ENCODE results near the gene UCN.
A peak's percentile ranks its signal among the peaks of the same experiment; 100 is the strongest.
"Not testable (repeated sequence)": the region's sequence is repeated elsewhere in the genome, so short reads cannot be mapped to it uniquely, and the experiment has no call there.

UCN gene

GRCh38 chr2:27268296-27268695 lies 39.9 kb downstream of the UCN start:
- Histone ChIP-seq H3K4me1 (ENCODE audit: control insufficient read depth, insufficient read depth, low read length) (peaks cover 11% of the 10 kb centered on the region), H3K27me3 (ENCODE audit: control insufficient read depth, insufficient read depth, low read length) (peaks cover 38% of the 10 kb centered on the region)
- not testable (repeated sequence) for H3K4me3 ChIP-seq (ENCODE audit: low read depth, low read length); H3K9ac ChIP-seq (ENCODE audit: low read depth, low read length); H3K36me3 ChIP-seq (ENCODE audit: control insufficient read depth, insufficient read depth, low read length); H3K9me3 ChIP-seq (ENCODE audit: control insufficient read depth, insufficient read depth, low read length); H3K27ac ChIP-seq (ENCODE audit: low read depth, low read length)

DNA sequence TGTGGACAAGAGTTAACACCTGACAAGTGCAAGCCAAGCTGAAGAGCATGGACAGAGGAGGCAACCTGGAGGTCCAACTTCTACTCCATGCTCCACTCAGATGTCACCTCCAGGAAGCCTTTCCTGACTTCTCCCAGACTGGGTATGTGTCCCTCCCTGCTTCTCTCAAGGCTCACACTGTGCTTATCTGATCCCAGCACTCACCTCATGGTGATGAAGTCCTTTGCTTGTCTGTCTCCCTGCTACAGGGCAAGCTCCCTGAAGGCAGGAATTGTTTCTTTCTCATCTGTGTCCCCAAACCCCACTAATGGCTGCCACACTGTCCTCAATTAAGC lies 42.7 kb downstream of the UCN start:
- H3K9ac ChIP-seq (ENCODE audit: low read depth, low read length) = 0 out of 2 replicates have a peak overlapping the region, but pooled peaks have one; percentile 34
- peak overlapping the region; percentile 69; the same call in 1 of the 2 replicates for H3K4me3 ChIP-seq (ENCODE audit: low read depth, low read length)
- no peak overlapping the region for H3K27ac ChIP-seq (ENCODE audit: low read depth, low read length)
- no peaks in the 10 kb centered on the region for H3K9me3 ChIP-seq (ENCODE audit: control insufficient read depth, insufficient read depth, low read length)
- peaks cover 21% of the 10 kb centered on the region for H3K4me1 ChIP-seq (ENCODE audit: control insufficient read depth, insufficient read depth, low read length)
- no peaks in the 10 kb centered on the region for H3K36me3 ChIP-seq (ENCODE audit: control insufficient read depth, insufficient read depth, low read length)
- H3K27me3 ChIP-seq (ENCODE audit: control insufficient read depth, insufficient read depth, low read length) = peaks cover 66% of the 10 kb centered on the region

DNA sequence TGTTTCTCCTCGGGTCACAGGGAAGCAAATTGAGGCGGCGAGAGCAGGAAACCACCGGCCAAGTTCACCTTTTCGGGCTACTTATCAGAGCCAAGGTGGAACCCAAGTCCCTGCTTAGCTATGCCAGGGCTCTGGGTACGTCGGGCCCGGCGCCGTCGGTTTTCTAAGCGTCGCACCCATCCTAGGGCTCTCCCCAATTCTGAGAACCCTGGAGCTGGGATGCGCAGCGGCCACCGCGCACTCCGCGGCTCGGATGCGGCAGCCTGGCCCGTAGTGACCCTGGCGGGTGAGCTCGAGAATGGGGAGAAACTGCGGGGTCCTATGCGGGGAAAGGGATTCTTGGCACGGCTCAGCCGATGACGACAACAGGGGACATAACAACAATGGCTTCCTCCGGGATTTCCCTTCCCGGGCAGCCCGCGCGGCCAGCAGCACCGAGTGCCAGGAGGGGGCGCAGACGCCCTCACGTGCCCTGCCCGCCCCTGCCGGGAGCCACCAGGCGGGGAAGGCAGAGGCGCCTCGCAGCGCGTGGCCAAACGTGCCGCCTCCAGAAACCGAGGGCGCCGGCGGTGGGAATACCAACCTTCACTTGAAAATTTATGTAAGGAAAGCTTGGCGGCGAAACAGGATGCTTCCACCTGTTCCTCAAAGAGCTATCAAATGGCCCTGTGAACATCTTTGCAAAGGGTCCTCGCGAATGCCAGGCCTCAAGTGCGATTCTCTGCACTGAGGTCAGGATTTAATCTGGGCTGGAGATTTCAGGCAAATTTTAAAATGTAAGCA lies 43.3 kb downstream of the UCN start:
- Histone ChIP-seq H3K4me1 (ENCODE audit: control insufficient read depth, insufficient read depth, low read length) (peaks cover 21% of the 10 kb centered on the region), H3K9me3 (ENCODE audit: control insufficient read depth, insufficient read depth, low read length) (no peaks in the 10 kb centered on the region), H3K36me3 (ENCODE audit: control insufficient read depth, insufficient read depth, low read length) (no peaks in the 10 kb centered on the region), H3K9ac (ENCODE audit: low read depth, low read length) (0 out of 2 replicates have a peak overlapping the region, but pooled peaks have one; percentile 34), H3K27ac (ENCODE audit: low read depth, low read length) (no peak overlapping the region), H3K27me3 (ENCODE audit: control insufficient read depth, insufficient read depth, low read length) (peaks cover 72% of the 10 kb centered on the region), H3K4me3 (ENCODE audit: low read depth, low read length) (peak overlapping the region; percentile 69)

GRCh38 chr2:27264253-27264752 lies 43.9 kb downstream of the UCN start:
- Histone ChIP-seq H3K4me1 (ENCODE audit: control insufficient read depth, insufficient read depth, low read length) (peaks cover 21% of the 10 kb centered on the region), H3K9ac (ENCODE audit: low read depth, low read length) (0 out of 2 replicates have a peak overlapping the region, but pooled peaks have one; percentile 34), H3K4me3 (ENCODE audit: low read depth, low read length) (peak overlapping the region; percentile 69), H3K36me3 (ENCODE audit: control insufficient read depth, insufficient read depth, low read length) (no peaks in the 10 kb centered on the region), H3K27ac (ENCODE audit: low read depth, low read length) (no peak overlapping the region), H3K27me3 (ENCODE audit: control insufficient read depth, insufficient read depth, low read length) (peaks cover 75% of the 10 kb centered on the region), H3K9me3 (ENCODE audit: control insufficient read depth, insufficient read depth, low read length) (no peaks in the 10 kb centered on the region)

DNA sequence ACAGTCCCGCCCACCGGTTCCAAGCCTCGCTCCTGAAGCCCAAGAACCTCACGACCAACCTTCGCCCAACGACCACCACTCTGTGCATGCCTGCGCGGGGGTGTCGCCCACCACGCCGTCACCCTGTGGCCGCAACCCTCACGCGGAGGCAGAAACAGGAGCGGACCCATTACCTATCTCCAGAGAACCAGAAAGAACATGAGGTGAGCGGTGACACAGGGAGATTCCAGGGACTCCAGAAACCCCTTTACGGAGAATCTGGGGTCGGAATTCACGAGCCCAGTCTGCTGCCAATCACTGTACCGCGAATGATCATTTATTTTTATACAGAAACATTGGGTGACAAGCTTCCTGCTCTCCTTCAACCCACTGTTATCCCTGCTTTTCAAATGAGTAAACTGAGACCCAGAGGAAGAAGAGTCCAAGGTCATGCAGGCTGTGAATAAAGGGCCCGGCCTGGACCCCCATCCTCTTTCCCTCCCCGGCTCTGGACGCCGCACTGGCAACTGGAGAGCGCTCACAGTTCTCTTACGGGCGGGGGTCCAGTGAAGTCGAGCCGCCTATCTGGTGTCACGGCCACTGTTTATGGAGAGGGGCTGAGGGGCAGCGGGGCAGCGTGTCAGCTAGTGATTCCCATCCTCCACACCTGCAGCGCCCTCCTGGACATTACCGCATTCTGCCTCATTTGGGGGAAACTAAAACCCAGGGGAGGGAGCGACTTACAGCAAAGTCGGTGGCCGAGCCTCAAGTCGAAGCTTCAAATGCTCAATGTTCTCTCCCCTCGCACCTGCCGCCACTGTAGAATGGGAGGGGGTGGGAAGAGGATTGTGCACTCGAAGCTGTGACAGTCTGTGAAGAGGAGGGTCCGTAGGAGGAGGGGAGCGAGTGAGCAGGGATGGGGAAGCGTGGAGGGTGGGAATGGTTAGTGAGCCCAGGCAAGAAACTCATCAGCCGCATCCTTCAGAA lies 44.7 kb downstream of the UCN start:
- Histone ChIP-seq H3K27ac (ENCODE audit: low read depth, low read length) (no peak overlapping the region), H3K9me3 (ENCODE audit: control insufficient read depth, insufficient read depth, low read length) (no peaks in the 10 kb centered on the region), H3K27me3 (ENCODE audit: control insufficient read depth, insufficient read depth, low read length) (peaks cover 75% of the 10 kb centered on the region), H3K4me1 (ENCODE audit: control insufficient read depth, insufficient read depth, low read length) (peaks cover 21% of the 10 kb centered on the region), H3K9ac (ENCODE audit: low read depth, low read length) (no peak overlapping the region), H3K36me3 (ENCODE audit: control insufficient read depth, insufficient read depth, low read length) (no peaks in the 10 kb centered on the region), H3K4me3 (ENCODE audit: low read depth, low read length) (peak overlapping the region; percentile 69)

- Histone ChIP-seq H3K4me1 (ENCODE audit: control insufficient read depth, insufficient read depth, low read length) (peaks cover 21% of the 10 kb centered on the region), H3K36me3 (ENCODE audit: control insufficient read depth, insufficient read depth, low read length) (no peaks in the 10 kb centered on the region), H3K9ac (ENCODE audit: low read depth, low read length) (no peak within 1 kb of the TSS; the same call in 1 of the 2 replicates), H3K9me3 (ENCODE audit: control insufficient read depth, insufficient read depth, low read length) (no peaks in the 10 kb centered on the region), H3K4me3 (ENCODE audit: low read depth, low read length) (peak within 1 kb of the TSS; percentile 69), H3K27ac (ENCODE audit: low read depth, low read length) (no peak within 1 kb of the TSS), H3K27me3 (ENCODE audit: control insufficient read depth, insufficient read depth, low read length) (peaks cover 75% of the 10 kb centered on the region)
Measured at GRCh38 chr2:27262379-27263286, 45.6 kb downstream of the UCN start, which contains the start of gene SLC30A3. Gene SLC30A3, minus strand, starts transcription at chr2:27263047. Its CDS starts 141 bp downstream, at chr2:27262906.

DNA sequence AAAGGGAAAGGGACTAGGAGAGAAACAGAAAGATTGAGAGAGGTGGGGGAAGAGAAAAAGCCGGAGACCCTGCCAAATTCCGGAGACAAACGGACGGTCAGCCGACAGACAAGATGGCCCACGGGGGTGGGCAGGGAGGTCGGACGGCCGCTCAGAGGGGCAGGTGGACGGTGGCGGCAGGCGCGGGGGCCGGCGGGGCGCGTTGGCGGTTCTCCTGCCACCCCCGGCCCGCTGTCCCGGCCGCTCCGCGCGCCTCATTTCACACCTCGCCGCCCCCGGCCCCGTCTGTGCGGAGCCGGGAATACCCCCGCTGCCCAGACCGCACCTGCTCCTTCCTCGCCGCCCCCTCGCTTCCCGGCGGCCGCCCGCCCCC lies 46.3 kb downstream of the UCN start:
- no peaks in the 10 kb centered on the region for H3K9me3 ChIP-seq (ENCODE audit: control insufficient read depth, insufficient read depth, low read length)
- peak overlapping the region; percentile 69 for H3K4me3 ChIP-seq (ENCODE audit: low read depth, low read length)
- no peaks in the 10 kb centered on the region for H3K36me3 ChIP-seq (ENCODE audit: control insufficient read depth, insufficient read depth, low read length)
- H3K27me3 ChIP-seq (ENCODE audit: control insufficient read depth, insufficient read depth, low read length) = peaks cover 72% of the 10 kb centered on the region
- H3K9ac ChIP-seq (ENCODE audit: low read depth, low read length) = no peak overlapping the region
- no peak overlapping the region for H3K27ac ChIP-seq (ENCODE audit: low read depth, low read length)
- H3K4me1 ChIP-seq (ENCODE audit: control insufficient read depth, insufficient read depth, low read length) = peaks cover 21% of the 10 kb centered on the region

DNA sequence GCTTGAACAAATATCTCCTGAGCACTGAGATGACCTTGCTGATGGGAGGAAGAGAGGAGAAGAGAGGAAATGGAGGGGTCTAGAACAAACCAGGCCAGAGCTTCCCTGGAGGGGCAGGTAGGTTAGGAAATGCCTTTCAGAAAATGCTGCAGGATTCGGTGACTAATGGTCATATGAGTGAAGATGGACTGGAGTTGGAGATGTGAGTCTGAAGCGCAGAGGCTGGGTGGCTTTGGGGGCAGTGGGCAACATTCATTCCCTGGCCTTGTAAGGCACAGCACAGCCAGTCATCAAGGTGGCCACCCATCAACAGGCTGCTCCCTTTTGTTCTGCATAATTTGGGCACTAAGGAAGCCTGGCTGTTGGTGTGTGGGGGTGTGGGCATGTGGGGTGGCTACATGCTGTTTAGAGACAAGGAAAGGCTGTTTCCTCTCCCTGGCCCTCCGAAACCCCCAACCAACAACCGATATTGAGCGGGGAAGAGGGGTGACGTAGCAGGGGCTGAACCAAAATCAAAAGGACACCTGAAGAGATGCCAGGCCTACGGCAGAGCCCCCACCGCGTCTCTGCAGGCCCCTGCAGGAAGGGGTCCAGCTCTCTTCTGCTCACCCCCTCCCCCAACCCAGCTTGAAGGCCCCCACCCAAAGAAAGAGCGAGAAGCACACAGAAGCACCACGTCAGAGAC lies 46.9 kb downstream of the UCN start:
- Histone ChIP-seq H3K9ac (ENCODE audit: low read depth, low read length) (no peak overlapping the region), H3K27ac (ENCODE audit: low read depth, low read length) (no peak overlapping the region), H3K9me3 (ENCODE audit: control insufficient read depth, insufficient read depth, low read length) (no peaks in the 10 kb centered on the region), H3K27me3 (ENCODE audit: control insufficient read depth, insufficient read depth, low read length) (peaks cover 68% of the 10 kb centered on the region), H3K4me1 (ENCODE audit: control insufficient read depth, insufficient read depth, low read length) (peaks cover 21% of the 10 kb centered on the region), H3K4me3 (ENCODE audit: low read depth, low read length) (peak overlapping the region; percentile 69), H3K36me3 (ENCODE audit: control insufficient read depth, insufficient read depth, low read length) (no peaks in the 10 kb centered on the region)

DNA sequence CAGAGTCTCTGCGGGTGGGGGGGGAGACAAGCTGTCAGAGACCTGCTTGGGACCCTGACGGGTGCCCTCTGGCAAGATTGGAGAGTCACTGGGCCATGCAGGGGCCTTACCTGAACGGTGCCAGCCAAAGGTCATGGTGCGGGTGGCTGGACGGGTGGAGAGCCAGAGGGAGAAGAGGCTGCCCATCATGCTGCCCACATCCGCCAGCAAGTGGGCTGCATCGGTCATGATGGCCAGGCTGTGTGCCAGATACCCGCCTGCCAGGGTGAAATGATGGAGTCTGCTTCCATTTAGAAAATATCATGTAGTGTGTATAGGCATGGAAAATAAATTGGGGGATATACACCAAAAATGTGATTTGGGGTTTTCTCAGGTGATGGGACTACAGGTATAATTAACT lies 50.2 kb downstream of the UCN start:
- peaks cover 34% of the 10 kb centered on the region for H3K27me3 ChIP-seq (ENCODE audit: control insufficient read depth, insufficient read depth, low read length)
- H3K27ac ChIP-seq (ENCODE audit: low read depth, low read length) = no peak overlapping the region
- H3K36me3 ChIP-seq (ENCODE audit: control insufficient read depth, insufficient read depth, low read length) = 0 out of 2 replicates have a peak, but pooled peaks cover 5% of the 10 kb centered on the region
- H3K4me3 ChIP-seq (ENCODE audit: low read depth, low read length) = no peak overlapping the region
- no peaks in the 10 kb centered on the region for H3K9me3 ChIP-seq (ENCODE audit: control insufficient read depth, insufficient read depth, low read length)
- peaks cover 8% of the 10 kb centered on the region for H3K4me1 ChIP-seq (ENCODE audit: control insufficient read depth, insufficient read depth, low read length)
- no peak overlapping the region for H3K9ac ChIP-seq (ENCODE audit: low read depth, low read length)
